Mesothelial cell of epicardium (in vitro differentiated cells): ENCODE data around the gene NEB. TPM values are rescaled to one million over a fixed set of nuclear protein-coding genes. Genes with fewer than 3 reads are reported as not detected.
A peak's percentile ranks its signal among the peaks of the same experiment; 100 is the strongest.

Source experiments
- DNase-seq, 2 experiments: peaks; one replicate each; pipeline ENCODE4 v3.0.0; 2021; ENCODE audit warnings: low spot score in 2 of 2; ENCODE audit not compliant: unreplicated experiment in 2 of 2
- H3K27ac Mint-ChIP-seq: 2 replicates; pipeline ENCODE4 v1.8.0; 2021; ENCODE audit warnings: mixed read lengths
- H3K27me3 Mint-ChIP-seq: 2 replicates; pipeline ENCODE4 v1.8.0; 2021; ENCODE audit warnings: low read depth, mixed read lengths
- H3K36me3 Mint-ChIP-seq: 2 replicates; pipeline ENCODE4 v1.8.0; 2021; ENCODE audit warnings: mixed read lengths
- H3K4me1 Mint-ChIP-seq: 2 replicates; pipeline ENCODE4 v1.8.0; 2021; ENCODE audit warnings: mixed read lengths
- H3K4me3 Mint-ChIP-seq: 2 replicates; pipeline ENCODE4 v1.8.0; 2021; ENCODE audit warnings: mild to moderate bottlenecking, moderate library complexity, mixed read lengths
- H3K9me3 Mint-ChIP-seq: 2 replicates; pipeline ENCODE4 v1.8.0; 2021; ENCODE audit warnings: mixed read lengths
- total RNA-seq: library from RNA; stranded (reverse); gene quantifications from 3 replicates; pipeline ENCODE4 v1.2.1, GENCODE V29; 2021
- TF ChIP-seq, protein P1 (sequence below): fragments of 200-600 bp; sonication (generic); IDR thresholded peaks from one replicate; pipeline ENCODE4 v1.5.0; 2021; ENCODE audit warnings: antibody characterized with exemption; ENCODE audit not compliant: unreplicated experiment

Gene NEB
- total RNA-seq, 1 donor from 2014 or later = 0.92 TPM

GRCh38 chr2:151437630-151438029 is 296.6 kb downstream of the NEB start:
- no peaks in the 10 kb centered on the region for H3K4me1 Mint-ChIP-seq
- H3K27ac Mint-ChIP-seq = no peak overlapping the region
- TF ChIP-seq, protein P1, sequence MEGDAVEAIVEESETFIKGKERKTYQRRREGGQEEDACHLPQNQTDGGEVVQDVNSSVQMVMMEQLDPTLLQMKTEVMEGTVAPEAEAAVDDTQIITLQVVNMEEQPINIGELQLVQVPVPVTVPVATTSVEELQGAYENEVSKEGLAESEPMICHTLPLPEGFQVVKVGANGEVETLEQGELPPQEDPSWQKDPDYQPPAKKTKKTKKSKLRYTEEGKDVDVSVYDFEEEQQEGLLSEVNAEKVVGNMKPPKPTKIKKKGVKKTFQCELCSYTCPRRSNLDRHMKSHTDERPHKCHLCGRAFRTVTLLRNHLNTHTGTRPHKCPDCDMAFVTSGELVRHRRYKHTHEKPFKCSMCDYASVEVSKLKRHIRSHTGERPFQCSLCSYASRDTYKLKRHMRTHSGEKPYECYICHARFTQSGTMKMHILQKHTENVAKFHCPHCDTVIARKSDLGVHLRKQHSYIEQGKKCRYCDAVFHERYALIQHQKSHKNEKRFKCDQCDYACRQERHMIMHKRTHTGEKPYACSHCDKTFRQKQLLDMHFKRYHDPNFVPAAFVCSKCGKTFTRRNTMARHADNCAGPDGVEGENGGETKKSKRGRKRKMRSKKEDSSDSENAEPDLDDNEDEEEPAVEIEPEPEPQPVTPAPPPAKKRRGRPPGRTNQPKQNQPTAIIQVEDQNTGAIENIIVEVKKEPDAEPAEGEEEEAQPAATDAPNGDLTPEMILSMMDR = peak; percentile 98
- peaks cover 30% of the 10 kb centered on the region for H3K36me3 Mint-ChIP-seq
- no peaks in the 10 kb centered on the region for H3K9me3 Mint-ChIP-seq
- no peaks in the 10 kb centered on the region for H3K27me3 Mint-ChIP-seq
- no peak overlapping the region for H3K4me3 Mint-ChIP-seq
- no peak for DNase-seq

Other genes with a start within 250 kb of the NEB start
- gene ARL5A, start 93.9 kb upstream of the NEB start, total RNA-seq = 52.9 to 62.2 TPM (median 58.7 TPM) in 3 replicates